Stimulated activated CD8-positive, alpha-beta memory T cell treated with anti-CD3 and anti-CD28 coated beads, Interleukin-15, amount 100 ng/mL, for 1 hour (primary cell): ENCODE data around the gene DCAF6.
A peak's percentile ranks its signal among the peaks of the same experiment; 100 is the strongest.
"Not testable (repeated sequence)": the region's sequence is repeated elsewhere in the genome, so short reads cannot be mapped to it uniquely, and the experiment has no call there.

Experiments
- DNase-seq: peaks from one replicate; pipeline ENCODE4 v3.0.0-alpha.2; 2020; ENCODE audit warnings: low read depth

Gene DCAF6

DNA sequence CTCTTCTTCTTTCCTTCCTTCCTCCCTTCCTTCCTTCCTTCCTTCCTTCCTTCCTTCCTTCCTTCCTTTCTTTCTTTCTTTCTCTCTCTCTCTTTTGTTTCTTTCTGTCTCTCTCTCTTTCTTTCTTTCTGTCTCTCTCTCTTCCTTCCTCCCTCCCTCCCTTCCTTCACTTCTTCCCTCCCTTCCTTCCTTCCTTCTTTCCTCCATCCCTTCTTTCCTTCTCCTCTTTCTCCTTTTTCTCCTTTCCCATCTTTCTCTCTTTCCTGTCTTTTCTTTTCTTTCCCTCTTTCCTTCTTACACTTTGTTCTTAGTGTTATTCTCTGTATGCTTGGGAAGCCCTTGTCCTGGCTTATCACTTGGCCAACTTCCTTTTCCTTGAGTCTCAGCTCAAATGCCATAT is 72.8 kb downstream of the DCAF6 start:
- no peak for DNase-seq

DNA sequence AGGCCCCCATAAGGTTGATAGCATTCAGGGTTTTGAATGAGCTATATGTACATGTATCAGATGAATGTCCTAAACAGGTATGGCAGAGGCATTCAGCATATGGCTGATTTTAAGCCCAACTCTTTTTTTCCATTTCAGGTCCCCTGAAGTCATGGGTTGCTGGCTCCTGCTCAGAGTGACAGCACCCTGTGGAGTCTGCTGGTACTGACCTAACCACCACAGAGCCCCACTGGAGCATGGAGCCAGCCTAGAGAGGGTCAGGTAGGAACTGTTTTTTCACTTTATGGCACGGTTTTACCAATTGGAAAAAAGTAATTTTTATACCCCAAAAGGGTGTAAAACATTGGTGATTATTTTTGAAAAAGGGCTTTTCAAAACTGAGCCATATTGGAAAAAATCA is 82.9 kb downstream of the DCAF6 start:
- DNase-seq = no peak

DNA sequence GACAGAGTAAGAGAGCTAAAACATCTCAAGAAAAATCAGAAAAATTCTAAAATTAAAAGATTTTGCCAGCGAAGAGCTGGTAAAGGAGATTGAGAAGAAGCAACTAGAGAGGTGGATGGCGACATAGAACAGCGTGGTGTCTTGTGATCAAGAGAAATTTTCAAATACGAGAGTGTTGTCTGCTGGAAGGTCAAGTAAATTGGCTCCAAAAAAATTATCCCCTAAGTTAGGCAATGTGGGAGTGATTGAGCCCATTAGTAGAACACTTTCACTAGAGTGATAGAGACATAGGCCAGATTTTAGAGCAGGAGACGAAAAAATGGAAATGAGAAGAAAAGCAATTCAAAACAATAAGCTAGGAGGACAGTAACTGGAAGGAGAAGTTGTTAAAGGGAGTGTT is 94.7 kb downstream of the DCAF6 start:
- DNase-seq = no peak

DNA sequence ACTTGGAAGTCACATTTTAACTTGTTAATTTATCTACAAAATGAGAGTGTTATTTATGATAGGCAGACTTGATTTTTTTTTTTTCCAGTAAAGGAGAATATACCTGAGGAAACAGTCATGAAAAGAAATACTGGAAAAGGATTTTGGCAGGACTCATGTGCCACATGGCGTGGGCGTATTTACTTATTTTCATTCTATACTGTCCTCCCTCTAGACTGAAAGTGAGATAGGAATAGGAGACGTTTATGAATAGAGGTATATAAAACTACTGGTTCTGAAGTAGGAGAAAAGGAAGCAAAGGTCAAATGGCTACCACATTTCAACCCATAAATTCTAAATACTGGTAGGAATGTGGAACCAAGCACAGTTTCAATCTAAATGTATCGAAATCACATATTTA is 95.1 kb downstream of the DCAF6 start:
- DNase-seq = no peak

DNA sequence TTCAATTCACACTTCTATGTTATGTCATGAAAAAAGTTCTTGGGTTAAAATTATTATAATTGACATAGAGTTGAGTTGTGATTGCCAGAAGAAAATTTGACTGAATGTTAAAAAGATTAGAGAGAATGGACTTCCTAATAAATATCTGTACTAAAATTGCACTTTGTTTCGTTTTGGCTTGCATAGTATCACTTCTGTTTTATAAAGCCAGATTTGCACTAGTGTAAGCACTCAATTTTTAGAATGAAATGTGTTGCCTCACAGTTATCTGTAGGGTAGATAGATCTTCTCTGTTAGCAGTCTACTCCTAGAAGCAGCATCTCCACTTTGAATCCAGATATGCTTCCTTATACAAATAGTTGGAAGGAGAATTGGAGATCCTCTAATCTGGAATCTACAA is 95.5 kb downstream of the DCAF6 start:
- DNase-seq = no peak

DNA sequence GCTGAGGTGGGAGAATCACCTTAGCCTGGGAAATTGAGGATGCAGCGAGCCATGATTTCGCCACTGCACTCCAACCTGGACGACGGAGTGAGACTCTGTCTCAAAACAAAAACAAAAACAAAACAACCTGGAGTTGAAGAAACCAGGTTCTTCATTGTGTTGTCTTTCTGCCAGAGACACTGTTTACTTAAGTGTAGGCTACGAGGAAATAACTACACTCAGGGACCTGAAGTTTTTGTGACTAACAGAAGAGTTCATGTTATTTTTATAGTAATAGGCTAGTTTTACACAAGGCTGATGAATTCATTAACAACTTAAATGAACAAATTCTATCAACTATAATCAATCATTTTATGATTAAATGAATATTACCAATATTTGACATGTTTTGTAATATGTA is 98.9 kb downstream of the DCAF6 start:
- no peak for DNase-seq

DNA sequence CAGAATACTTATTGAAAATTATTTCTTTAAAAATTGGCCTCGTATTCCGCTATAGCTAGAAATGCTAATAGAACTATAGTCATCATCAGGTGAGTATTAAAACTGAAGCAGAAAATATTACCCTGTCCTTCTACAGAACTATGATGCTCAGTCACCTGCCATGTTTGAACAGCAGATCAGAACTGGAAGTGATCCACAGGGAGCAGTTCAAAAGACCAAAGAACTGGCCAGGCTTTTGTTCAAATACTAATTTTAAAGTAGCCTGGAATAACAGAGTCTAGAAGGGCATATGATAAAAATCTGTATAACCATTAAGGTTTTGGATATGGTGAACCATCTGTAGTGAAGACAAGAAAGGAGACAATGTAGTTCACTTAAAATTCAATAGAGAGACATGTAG is 105.9 kb downstream of the DCAF6 start:
- no peak for DNase-seq

DNA sequence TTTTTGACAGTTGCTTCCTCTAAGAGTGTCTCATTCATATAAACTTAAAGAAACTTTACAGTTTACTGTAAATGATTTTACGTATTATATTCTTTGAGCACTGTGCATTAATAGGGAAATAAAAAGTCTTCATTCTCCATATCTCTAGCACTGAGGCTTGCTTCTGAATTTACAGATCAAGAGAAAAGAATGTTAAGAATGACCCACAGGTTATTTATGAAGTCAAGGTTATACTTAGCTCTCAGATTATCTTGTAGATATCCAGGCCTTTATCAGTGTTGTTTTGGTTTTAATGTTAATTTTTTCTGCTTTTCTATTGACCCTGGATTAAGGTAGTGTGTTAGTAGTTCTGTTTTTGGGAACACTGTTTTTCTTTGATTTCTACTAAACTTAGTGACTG is 108.8 kb downstream of the DCAF6 start:
- DNase-seq = no peak

DNA sequence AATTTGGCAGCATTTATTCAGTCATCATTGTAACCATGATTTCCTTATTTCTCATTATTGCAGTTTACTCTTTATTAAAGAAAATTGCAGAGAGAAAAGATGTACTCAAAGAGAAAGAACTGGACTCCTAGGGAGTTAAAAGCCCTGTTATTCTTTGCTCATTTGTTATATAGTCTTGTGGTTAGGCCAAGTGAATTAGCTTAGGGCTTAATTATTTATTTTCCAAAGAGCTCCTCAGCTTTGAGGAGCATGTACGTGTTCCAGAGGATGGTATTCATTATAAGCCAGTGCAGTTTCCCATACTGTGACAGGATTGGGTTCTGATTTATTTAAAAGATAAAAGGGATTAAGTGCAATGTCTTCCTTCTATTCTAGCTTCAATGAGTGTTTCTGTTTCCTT is 113.8 kb downstream of the DCAF6 start:
- DNase-seq = no peak

DNA sequence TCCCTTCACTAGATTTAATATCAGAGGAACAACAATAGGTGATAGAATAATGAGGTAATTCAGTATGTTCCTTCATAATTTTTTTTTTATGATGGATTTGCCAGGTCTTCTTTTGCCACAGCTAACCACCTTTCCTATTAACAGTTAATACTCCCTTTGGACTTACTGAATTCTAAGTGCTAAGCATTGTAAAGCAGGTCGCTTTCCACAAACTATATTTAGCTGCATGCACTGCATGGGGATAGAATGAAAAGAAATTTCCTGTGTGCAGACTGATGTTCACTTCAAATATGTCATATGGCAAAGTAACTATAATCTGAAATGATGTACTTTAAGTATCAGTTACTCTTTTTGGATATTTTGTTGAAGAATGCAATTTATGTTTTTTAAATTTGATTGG is 114.4 kb downstream of the DCAF6 start:
- no peak for DNase-seq

DNA sequence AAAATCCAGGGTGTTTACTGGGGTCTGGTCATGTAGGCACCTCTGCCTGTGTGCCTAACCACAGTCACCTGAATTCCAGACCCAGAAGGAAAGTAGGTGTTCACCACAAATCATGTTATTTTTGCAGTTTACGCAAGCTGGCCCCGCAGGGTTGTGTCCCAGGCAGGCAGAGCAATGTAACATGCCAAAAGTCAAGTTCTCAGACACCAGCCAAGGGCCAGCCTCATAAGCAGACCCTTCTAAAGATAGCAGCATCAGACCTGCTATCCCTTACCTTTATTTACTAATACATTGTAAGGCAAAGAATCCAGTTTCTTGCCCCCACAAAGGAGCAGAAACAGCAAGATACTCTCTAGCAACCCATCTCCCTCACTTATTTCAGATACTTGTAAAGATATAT is 117.2 kb downstream of the DCAF6 start:
- no peak for DNase-seq

DNA sequence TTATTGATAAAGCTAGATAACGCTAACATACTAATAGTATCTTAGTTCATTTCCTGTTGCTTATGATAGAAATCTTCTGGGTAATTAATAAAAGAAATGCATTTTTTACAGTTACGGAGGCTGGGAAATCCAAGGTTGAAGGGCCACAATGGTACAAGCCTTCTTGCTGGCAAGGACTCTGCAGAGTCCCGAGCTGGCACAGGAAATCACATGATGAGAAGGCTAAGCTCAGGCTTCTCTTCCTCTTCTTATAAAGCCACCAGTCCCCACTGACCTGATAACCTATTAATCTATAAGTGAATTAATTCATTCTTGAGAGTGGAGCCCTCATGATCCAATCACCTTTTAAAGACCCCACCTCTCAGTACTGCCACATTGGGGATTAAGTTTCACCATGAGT is 117.6 kb downstream of the DCAF6 start:
- no peak for DNase-seq

DNA sequence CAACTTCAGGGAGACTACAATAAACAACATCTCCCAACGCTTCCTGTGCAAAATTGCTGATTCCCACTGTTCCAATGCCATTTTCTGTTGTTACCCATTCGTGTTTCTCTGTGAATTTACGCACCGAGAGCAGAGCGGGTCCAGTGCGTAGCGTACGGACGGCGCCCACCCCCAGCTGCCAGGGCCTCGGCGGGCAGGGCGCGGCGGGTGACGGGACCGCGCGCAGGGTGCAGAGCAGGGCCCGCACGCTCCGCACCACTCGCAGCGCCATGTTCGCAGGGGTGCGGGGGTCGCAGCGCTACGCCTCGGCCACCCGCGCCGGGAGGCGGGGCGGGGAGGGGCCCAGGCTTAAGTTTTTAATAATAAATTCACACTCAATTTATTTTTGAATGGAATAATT is 119.7 kb downstream of the DCAF6 start:
- DNase-seq = not testable (repeated sequence)

DNA sequence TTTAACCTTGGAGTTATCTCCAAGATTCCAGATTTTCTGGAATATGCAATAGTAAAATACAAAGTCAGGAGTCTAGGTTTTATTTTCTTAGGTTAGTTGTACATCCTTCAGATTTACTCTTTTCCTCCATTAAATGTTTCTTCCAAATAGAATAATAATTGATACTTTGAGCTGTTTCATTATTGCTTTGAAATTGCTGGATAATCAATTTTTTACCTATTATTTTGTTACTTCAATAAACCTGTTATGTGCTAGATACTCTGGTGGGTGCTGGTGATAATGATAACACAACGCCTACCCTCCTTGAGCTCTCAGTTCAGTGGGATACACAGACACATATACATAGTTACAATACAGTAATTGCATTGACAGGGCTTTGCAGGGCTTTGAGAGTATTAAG is 120.9 kb downstream of the DCAF6 start:
- no peak for DNase-seq

DNA sequence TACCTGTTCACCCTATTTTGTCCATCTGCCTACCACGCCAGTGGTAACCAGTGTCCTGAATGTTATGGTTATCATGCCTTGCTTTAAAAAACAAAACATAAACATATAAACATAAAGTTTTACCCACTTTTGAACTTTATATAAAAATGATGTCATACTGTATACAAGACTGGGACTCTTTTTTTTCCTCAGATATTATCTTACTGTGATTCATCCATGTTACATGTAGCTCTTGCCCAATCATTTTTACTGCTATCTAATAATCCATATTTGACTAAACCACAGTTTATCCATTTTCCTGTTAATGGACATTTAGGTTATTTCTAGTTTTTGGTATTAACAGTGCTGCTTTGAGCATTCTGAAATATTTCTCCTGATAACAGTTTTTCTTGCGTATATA is 121.4 kb downstream of the DCAF6 start:
- no peak for DNase-seq

DNA sequence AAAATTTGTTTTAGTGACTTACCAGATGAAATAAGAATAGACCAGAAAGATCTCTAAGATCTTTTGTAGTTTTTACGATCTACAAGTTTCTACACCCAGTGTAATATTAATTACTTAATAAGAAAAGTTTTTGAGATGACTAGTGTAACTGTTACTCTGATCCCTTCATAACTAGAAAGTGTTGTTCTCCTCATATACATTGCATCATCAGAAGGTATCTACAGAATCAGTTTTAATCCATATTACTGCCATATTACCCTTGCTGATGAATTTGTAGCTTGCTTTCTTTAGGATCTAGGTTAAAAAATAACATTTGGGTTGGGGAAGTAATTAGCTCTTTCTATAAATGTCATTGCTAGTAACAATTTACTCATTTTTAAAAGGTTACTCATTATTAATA is 127.7 kb downstream of the DCAF6 start:
- DNase-seq = no peak

DNA sequence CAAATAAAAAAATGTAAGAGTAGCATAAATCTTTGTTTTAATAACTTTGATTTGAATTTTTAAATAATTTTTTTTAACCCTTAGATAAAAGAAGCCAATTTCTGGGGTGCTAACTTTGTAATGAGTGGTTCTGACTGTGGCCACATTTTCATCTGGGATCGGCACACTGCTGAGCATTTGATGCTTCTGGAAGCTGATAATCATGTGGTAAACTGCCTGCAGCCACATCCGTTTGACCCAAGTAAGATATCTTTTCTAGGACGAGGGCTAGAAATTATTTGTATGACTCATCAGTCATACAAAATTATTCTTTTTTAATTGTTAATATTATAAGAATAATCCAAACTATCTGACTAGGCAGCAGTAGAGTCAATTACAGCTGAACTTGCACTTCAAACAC is 129.0 kb downstream of the DCAF6 start:
- no peak for DNase-seq

DNA sequence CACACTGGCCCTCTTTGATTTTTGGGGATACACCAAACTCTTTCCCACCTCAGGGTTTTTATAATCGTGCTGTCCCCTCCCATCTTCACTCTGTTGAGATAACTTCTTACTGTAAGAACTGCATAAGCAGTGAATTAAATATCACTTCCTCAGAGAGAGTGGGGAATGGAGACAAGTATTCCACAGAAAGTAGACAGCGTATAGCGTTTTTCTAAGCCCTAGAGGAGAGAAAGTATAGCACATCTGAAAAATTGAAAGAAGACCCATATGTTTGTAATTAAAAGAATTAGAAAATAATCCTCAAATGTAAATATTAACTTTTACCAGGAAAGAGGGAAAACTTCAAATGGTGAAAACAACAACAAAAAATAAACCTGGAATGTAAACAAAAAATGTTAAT is 132.9 kb downstream of the DCAF6 start:
- no peak for DNase-seq

DNA sequence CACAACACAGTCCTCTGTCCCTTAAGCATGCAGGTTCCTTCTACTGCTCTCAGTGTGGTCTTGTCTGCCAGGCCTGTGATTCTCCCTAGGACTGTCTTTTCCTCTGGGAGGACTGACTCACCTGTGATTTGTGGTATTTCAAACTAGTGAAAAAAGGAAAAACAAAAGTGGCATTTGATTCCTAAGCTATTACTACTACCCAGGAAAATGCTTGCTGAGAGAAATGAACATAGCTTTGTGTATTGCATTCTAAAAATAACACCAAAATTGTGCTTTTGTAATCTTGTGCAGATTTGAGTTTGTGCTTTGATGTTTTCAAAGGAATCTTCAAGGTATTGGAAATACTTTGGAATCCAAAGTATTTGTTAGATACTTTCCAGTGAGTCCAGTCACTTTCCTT is 143.3 kb downstream of the DCAF6 start:
- DNase-seq = no peak

DNA sequence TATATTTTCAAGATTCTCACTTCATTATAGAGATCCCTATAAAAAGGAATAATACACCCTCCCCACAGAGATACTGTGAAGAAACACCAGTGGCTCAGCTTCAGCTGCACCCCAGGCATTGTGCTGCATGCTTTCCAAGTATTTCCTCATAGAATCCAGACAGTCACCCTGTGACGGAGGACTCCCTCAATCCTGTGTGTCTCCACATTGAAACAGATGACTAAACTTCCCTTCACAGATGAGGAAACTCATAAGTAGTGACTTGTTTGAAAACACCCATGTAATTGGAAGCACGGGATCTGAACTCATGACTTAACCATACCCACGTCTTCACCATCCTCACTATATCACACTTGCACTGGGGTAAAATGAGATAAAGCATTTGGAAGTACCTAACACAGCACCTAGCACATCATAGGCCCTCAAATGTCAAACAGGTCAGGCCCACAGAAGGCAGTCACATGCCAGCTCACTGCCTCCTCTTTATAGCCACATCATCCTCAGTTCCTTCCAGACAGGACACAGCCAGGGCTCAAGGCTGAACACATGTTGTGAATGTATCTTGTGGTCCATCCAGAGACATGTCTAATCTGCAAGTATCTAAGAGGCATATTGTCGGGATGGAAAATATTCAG is 145.0 kb downstream of the DCAF6 start:
- DNase-seq = no peak

DNA sequence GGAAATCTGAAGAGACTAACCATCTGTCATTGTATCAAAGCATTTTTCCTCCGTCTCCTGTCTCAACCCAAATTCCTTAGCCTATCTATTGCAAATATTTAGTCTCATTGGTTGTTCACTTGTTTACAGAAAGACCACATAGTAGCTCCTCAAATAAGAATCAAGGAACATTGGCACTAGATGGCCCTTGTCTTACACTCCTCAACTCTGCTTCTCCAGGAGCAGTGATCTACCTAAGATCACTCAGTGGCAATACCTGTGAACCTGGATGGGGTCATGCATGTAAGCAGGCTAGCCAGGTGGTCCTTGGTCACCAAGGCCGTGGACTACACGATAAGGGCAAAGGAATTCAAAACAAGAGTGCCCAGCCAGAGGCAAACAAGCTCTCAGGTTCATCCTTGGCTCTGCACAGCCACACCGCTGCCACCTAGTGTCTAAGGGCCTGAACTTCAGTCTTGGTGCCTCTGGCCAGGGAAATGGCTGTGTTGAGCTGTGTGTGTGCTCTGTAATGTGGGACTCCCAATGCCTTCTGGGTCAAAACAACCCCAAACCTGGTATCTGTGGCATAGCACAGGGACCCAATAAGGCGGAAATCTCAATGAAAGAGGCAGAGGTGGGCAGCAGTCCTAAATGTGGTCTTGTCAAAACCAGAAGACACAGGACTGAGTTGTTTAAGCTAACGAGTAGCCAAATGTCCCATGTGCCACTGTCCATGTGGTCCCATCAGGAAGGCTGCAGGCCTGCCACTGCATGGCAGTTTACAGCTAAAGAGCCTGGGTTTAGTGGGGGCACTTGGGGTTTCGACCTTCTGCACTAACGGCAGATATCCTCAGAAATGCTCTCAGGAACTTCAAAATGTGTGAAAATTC is 145.8 kb downstream of the DCAF6 start:
- DNase-seq = peak; percentile 32

DNA sequence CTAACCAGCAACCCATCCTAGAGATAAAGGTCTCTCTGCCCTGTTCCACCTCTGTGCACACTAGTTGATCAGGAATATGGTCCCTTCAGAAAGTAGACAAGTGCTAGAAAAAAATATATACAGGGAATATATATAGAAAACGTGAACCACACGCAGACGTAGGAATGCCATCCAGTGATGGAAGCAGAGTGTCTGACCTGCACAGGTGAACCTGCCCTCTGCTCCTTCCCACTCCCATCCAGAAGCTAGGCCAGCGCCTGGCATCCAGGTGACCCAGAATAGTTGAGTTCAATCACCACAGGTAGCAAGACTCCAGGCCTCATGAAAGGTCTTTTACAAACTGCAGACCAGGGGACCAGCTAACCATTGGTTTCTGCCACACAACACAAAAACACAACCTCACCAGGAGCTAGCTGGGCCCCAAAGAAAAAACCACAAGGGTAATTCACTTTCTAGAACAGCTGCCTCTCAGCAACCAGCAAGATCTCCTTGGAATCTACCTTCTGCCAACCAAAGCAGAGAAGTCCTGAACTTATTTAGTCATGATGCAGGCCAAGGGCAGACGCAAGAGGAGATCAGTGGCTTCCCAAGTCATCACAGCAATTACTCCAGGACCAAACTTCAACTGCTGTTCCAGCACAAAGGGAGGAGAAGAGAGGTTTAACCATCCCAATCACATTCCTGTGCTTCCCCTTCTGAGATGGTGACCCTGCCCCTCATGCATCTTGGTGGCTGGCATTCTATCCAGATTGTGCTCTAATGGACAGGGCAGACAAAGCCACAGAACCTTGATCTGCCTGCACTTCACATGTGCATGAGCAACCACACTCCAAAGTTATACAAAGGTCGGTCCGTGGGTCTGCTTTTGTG is 147.2 kb downstream of the DCAF6 start:
- no peak for DNase-seq
